ENCODE measurements around the gene BTN1A1.
A peak's percentile ranks its signal among the peaks of the same experiment; 100 is the strongest.
"Not testable (repeated sequence)": the region's sequence is repeated elsewhere in the genome, so short reads cannot be mapped to it uniquely, and the experiment has no call there.

Gene BTN1A1

GRCh38 chr6:26500102-26500501, at the start of gene BTN1A1:
Gene BTN1A1, plus strand, starts transcription at chr6:26500303. Its CDS starts 984 bp downstream, at chr6:26501287.
- no peak for DNase-seq (ENCODE audit: low spot score)

GRCh38 chr6:26452631-26453235, 47.4 kb upstream of the BTN1A1 start:
- DNase-seq (ENCODE audit: low spot score): no peak

- no peak for DNase-seq (ENCODE audit: low spot score)
These were observed 45.5 kb upstream of the BTN1A1 start for GRCh38 chr6:26454631-26455030.

- no peak for DNase-seq (ENCODE audit: low spot score)
These were observed 44.6 kb upstream of the BTN1A1 start for GRCh38 chr6:26455357-26455970.

GRCh38 chr6:26457264-26457805, 42.8 kb upstream of the BTN1A1 start:
- no peak for DNase-seq (ENCODE audit: low spot score)

- DNase-seq (ENCODE audit: low spot score): peak; percentile 93
These were observed 42.1 kb upstream of the BTN1A1 start, which contains the start of gene BTN2A1 for GRCh38 chr6:26457806-26458688. Gene BTN2A1, plus strand, starts transcription at chr6:26457955. Its CDS starts 682 bp downstream, at chr6:26458637.

GRCh38 chr6:26459023-26459810, 40.9 kb upstream of the BTN1A1 start:
- DNase-seq (ENCODE audit: low spot score): no peak

- not testable (repeated sequence) for DNase-seq (ENCODE audit: low spot score)
These were observed 38.8 kb upstream of the BTN1A1 start for GRCh38 chr6:26461353-26461752.

GRCh38 chr6:26464014-26464413, 36.1 kb upstream of the BTN1A1 start:
- no peak for DNase-seq (ENCODE audit: low spot score)

GRCh38 chr6:26464416-26465131, 35.5 kb upstream of the BTN1A1 start:
- DNase-seq (ENCODE audit: low spot score): no peak

- no peak for DNase-seq (ENCODE audit: low spot score)
These were observed 34.3 kb upstream of the BTN1A1 start for GRCh38 chr6:26465776-26466175.

- no peak for DNase-seq (ENCODE audit: low spot score)
These were observed 31.3 kb upstream of the BTN1A1 start for GRCh38 chr6:26468829-26469228.

GRCh38 chr6:26470643-26471042, 29.5 kb upstream of the BTN1A1 start:
- DNase-seq (ENCODE audit: low spot score): no peak

- DNase-seq (ENCODE audit: low spot score): no peak
These were observed 28.1 kb upstream of the BTN1A1 start for GRCh38 chr6:26471970-26472369.

GRCh38 chr6:26472549-26473290, 27.4 kb upstream of the BTN1A1 start:
- no peak for DNase-seq (ENCODE audit: low spot score)

- no peak for DNase-seq (ENCODE audit: low spot score)
These were observed 26.7 kb upstream of the BTN1A1 start for GRCh38 chr6:26473429-26473757.

GRCh38 chr6:26473758-26474438, 26.2 kb upstream of the BTN1A1 start:
- DNase-seq (ENCODE audit: low spot score): peak; percentile 88

- DNase-seq (ENCODE audit: low spot score): no peak
These were observed 25.6 kb upstream of the BTN1A1 start for GRCh38 chr6:26474439-26474881.

- no peak for DNase-seq (ENCODE audit: low spot score)
These were observed 24.0 kb upstream of the BTN1A1 start for GRCh38 chr6:26475823-26476729.

Measured in kidney capillary endothelial cell (primary cell).